GM06990 (cell line): ENCODE data around the gene CCNF.

Experiments used
- DNase-seq: peaks from one replicate; pipeline ENCODE4 v3.0.0-alpha.2; 2011; ENCODE audit not compliant: insufficient read length; ENCODE audit errors: extremely low read depth
- H3K27me3 ChIP-seq: replicated peaks from 2 replicates; pipeline ENCODE4 v1.6.0; 2011; ENCODE audit warnings: low read length; ENCODE audit not compliant: control insufficient read depth, insufficient read depth
- H3K36me3 ChIP-seq: 2 replicates; pipeline ENCODE4 v1.5.1; 2011; ENCODE audit warnings: low read length; ENCODE audit not compliant: control insufficient read depth, insufficient read depth
- H3K4me3 ChIP-seq: replicated peaks from 2 replicates; pipeline ENCODE4 v1.5.1; 2011; ENCODE audit warnings: low read depth, mild to moderate bottlenecking, control low read depth, low read length
- CTCF ChIP-seq: IDR thresholded peaks from 2 replicates; pipeline ENCODE4 v1.5.1; 2011; ENCODE audit warnings: low read length, control low read depth, mild to moderate bottlenecking, inconsistent platforms; ENCODE audit not compliant: insufficient read depth, poor library complexity, severe bottlenecking

CCNF gene

GRCh38 chr16:2487517-2487842 lies 58.2 kb downstream of the CCNF start:
- no peak for TF ChIP-seq CTCF
- no peak for DNase-seq
- H3K4me3 ChIP-seq, result no peak overlapping the region
- H3K36me3 ChIP-seq, result no peaks in the 10 kb centered on the region; the same call in 1 of the 2 replicates
- H3K27me3 ChIP-seq, result no peaks in the 10 kb centered on the region

GRCh38 chr16:2487903-2488531 lies 58.8 kb downstream of the CCNF start:
- no peak for DNase-seq
- H3K4me3 ChIP-seq, result no peak overlapping the region
- no peaks in the 10 kb centered on the region; the same call in 1 of the 2 replicates for H3K36me3 ChIP-seq
- no peaks in the 10 kb centered on the region for H3K27me3 ChIP-seq
- TF ChIP-seq CTCF, result no peak

DNA sequence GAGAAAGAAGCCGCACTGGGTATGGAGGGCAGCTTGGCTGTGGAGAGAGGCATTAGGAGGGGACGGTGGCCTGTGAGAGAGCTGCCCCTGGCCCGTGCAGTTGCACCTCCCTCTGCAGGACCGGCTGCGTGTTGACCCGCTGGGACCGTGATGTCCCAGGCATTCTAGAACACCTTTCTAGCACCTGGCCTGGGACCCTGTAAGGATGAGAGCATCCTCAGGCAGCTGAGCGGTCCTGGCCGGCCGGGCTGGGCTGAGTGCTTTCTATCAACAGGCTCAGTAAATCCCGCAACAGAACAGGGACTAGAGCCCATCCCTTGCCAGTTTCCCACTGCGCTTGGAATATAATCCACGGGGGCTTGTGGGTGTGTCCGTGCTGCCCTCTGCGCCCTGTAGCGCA lies 60.3 kb downstream of the CCNF start:
- DNase-seq, result no peak
- Histone ChIP-seq H3K4me3 (no peak overlapping the region), H3K36me3 (no peaks in the 10 kb centered on the region; the same call in 1 of the 2 replicates), H3K27me3 (no peaks in the 10 kb centered on the region)
- no peak for TF ChIP-seq CTCF

DNA sequence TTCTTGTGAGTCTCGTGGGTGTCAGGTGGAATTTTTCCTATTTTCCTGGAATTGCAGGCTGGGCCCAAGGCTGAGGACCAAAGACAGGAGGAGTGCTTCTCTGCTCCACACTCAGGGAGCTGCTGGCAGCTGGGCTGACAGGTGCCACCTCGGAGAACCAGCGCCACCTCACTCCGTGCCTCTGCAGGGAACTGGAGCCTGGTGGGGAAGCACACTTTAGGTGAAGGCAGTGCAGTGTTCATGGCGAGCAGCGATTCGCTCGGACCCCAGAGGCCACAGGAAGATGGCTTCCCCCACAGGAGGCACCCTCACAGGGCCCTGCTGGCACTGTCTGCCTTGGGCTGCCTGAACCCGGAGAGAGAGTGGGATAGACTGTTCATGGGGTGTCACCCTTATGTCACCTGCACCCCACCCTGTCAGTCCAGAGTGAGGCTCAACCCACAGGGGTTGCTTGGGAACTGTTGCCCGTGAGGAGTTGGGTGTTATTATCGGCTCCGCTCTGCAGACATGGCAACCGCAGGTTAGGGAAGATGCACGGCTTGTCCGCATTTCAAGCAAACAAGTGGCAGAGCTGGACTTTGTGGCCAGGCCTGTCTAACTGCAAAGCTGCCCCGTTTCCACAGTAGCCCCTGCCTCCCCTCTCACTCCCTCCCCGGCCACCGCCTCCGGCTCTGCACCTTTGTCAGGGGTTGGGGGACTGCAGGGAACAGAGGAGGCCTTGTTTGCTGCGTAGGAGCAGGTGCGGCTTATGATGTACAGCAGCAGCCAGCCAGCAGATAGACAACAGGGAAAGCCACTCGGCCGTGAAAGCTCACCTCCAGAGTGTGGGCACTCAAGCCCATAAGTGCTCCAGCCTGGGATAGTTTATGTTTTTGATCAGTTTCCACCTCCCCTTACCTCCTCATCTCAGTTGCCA lies 61.2 kb downstream of the CCNF start:
- H3K4me3 ChIP-seq, result no peak overlapping the region
- H3K27me3 ChIP-seq, result no peaks in the 10 kb centered on the region
- no peak for DNase-seq
- no peaks in the 10 kb centered on the region; the same call in 1 of the 2 replicates for H3K36me3 ChIP-seq
- no peak for TF ChIP-seq CTCF

DNA sequence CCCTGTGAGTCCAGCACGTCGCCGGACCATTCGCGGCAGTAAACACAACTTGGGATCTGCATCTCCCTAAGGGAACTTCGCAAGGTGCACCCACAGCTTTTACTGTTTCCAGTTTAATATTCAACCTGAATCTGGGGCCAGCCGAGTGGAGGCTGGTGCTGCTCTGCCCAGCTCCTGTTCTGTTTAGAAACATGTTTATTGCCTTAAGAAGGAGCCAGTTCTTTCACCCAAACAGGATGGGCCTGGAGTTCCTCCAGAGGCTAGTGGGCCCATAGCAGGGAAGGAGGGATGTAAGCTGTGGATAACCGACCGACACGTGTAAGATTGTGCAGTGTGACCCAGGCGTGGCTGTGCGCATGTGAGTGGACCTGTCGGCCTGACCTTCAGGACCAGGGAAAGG lies 63.0 kb downstream of the CCNF start:
- TF ChIP-seq CTCF, result no peak
- Histone ChIP-seq H3K27me3 (no peaks in the 10 kb centered on the region), H3K36me3 (no peaks in the 10 kb centered on the region; the same call in 1 of the 2 replicates), H3K4me3 (no peak overlapping the region)
- no peak for DNase-seq
